ENCODE measurements around the gene XRN1.

- TF ChIP-seq, protein P1, sequence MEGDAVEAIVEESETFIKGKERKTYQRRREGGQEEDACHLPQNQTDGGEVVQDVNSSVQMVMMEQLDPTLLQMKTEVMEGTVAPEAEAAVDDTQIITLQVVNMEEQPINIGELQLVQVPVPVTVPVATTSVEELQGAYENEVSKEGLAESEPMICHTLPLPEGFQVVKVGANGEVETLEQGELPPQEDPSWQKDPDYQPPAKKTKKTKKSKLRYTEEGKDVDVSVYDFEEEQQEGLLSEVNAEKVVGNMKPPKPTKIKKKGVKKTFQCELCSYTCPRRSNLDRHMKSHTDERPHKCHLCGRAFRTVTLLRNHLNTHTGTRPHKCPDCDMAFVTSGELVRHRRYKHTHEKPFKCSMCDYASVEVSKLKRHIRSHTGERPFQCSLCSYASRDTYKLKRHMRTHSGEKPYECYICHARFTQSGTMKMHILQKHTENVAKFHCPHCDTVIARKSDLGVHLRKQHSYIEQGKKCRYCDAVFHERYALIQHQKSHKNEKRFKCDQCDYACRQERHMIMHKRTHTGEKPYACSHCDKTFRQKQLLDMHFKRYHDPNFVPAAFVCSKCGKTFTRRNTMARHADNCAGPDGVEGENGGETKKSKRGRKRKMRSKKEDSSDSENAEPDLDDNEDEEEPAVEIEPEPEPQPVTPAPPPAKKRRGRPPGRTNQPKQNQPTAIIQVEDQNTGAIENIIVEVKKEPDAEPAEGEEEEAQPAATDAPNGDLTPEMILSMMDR (IDR thresholded peaks at IDR 0.05; ENCODE audit: low read depth, low read length) = no peak
- TF ChIP-seq, protein P2, sequence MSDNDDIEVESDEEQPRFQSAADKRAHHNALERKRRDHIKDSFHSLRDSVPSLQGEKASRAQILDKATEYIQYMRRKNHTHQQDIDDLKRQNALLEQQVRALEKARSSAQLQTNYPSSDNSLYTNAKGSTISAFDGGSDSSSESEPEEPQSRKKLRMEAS (IDR thresholded peaks at IDR 0.05; ENCODE audit: low read depth, low read length) = no peak
- TF ChIP-seq POLR2A (IDR thresholded peaks at IDR 0.05; ENCODE audit: extremely low read depth, insufficient read length) (no peak), MYC (IDR thresholded peaks at IDR 0.05; ENCODE audit: low read depth, low read length) (no peak)
Observed at GRCh38 chr3:142268426-142268825, 179.4 kb downstream of the XRN1 start.
